ENCODE results near the gene CTDSPL. TPM values are rescaled to one million over a fixed set of nuclear protein-coding genes. Genes with fewer than 3 reads are reported as not detected.

The CTDSPL gene
- total RNA-seq, 8 experiments from 2014 or later, result 6.6 to 31.9 (median 12.6) TPM

DNA sequence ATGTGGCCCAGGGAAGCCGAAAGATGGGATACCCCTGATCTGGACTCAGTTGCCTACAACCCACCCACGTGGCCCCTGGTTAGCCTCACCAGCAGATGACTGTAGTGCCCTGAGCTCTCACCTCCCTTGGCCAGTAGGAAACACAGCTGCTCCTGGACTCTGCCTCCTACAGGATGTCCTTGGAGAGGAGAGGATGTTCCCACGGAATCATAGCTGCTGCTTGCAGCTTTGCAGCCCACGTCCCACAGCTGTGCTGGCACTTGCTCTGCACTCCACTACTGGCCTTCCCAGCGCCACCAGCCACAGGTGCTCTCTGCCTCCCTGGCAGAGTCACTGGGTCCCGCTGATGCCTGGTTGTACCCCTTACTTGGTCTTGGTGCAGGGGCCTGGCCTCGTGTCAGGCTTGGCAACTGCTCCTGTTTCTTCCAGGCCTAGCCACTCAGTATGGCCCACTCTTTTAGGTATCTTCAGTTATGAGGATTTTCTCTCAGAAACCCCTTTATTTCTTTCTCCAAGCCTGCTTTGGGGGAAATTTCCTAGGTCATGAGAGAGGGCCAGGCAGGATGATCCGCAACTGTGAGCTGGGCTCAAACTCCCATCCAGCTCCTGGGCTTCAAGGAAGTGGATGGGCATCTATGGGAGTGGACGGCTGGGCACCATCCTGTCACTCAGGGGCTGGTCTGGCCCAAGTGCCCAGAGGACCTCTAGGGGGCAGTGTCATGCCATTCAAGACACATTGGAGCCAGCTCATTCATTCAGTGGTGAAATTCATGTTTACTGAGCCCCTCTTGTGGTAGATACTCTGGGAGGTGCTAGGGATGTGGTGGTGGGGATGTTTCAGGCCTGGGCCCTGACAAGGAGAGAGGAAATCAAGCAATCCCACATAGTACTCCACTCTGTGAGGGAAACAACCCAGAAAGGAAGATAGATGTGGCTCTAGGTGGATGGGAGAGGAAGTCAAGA, 112.7 kb downstream of the CTDSPL start:
- WGBS, 10 experiments, result 80 to 100% (median 92%) methylated on average over 1 to 7 of the region's 9 CpGs; no CpG with 5 or more reads in 4 of the 10 experiments

GRCh38 chr3:37979541-37980461, 118.1 kb downstream of the CTDSPL start:
- in situ Hi-C loops (cut with MboI; ENCODE audit: low pct_unique_long_range_greater_than_20kb in 2 of 9, low sequenced_read_pairs in 9 of 9, unreplicated experiment in 9 of 9), result loop anchor here in 2 of 9 experiments (10.0 kb wide), 1 partner anchor 125 kb away; no protein-coding TSS in a partner anchor

More for the DNA sequence above, 112.7 kb downstream of the CTDSPL start:
- H3K4me3 ChIP-seq, result no peak overlapping the region
- no peak overlapping the region for H3K27ac ChIP-seq
- in situ Hi-C loops (cut with MboI; ENCODE audit: low pct_unique_long_range_greater_than_20kb in 2 of 9, low sequenced_read_pairs in 9 of 9, unreplicated experiment in 9 of 9), result loop anchor here in 2 of 9 experiments (10.0 kb wide), 1 partner anchor 120 kb away; no protein-coding TSS in a partner anchor
- peak; percentile 62 to 96 (median 86) for ATAC-seq (replicated peaks in 6 of 8)
- H3K4me1 ChIP-seq (replicated peaks in 1 of 2), result no peaks in the 10 kb centered on the region

DNA sequence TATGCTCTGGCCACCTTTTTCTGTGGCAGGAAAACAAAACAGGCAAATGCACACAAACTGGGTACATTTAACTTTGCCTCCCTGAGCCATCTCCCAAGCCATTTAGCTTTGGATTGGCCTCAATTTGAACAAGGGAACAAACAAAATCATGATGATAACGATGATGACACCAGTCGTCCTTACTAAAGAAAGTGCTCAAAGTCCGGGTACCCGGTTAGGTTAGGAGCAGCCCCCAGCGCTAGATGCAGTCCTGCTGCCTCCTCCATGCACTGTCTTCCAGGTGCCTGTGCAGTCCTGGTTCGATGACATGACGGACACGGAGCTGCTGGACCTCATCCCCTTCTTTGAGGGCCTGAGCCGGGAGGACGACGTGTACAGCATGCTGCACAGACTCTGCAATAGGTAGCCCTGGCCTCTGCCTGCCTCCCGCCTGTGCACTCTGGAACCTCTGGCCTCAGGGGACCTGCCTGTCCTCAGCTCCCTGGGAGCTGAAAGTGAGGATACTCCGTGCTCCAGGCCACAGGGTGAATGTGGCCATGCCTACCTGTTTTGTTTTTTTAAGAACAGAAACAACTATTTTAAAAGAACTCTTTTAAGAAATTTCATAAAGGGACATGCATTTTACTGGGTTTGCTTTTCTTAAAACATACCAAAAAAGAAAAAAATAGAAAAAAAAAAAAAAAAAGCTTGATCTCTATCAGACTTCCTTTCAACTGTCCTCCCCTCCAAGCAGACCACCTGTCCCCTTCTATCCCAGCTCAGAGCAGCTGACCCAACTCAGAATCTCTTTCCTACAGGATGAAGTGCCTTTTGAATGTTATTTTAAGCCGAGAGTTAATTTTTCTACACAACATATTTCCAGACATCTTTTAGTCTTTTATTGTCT, 119.0 kb downstream of the CTDSPL start:
- WGBS, 10 experiments, result 79 to 100% (median 89%) methylated on average over 2 to 7 of the region's 14 CpGs; no CpG with 5 or more reads in 2 of the 10 experiments
- Histone ChIP-seq H3K4me3 (no peak overlapping the region), H3K27ac (no peak overlapping the region), H3K4me1 (replicated peaks in 1 of 2) (no peaks in the 10 kb centered on the region)
- no peak for ATAC-seq (replicated peaks in 6 of 8)
- in situ Hi-C loops (cut with MboI; ENCODE audit: low pct_unique_long_range_greater_than_20kb in 2 of 9, low sequenced_read_pairs in 9 of 9, unreplicated experiment in 9 of 9), result no loop called here

More at GRCh38 chr3:37979541-37980461, 118.1 kb downstream of the CTDSPL start:
- no peaks in the 10 kb centered on the region for H3K4me1 ChIP-seq (replicated peaks in 1 of 2)
- WGBS, 10 experiments, result 84 to 100% (median 96%) methylated on average over 2 to 7 of the region's 8 CpGs
- no peak overlapping the region for H3K27ac ChIP-seq
- no peak overlapping the region for H3K4me3 ChIP-seq
- ATAC-seq (replicated peaks in 6 of 8), result no peak

DNA sequence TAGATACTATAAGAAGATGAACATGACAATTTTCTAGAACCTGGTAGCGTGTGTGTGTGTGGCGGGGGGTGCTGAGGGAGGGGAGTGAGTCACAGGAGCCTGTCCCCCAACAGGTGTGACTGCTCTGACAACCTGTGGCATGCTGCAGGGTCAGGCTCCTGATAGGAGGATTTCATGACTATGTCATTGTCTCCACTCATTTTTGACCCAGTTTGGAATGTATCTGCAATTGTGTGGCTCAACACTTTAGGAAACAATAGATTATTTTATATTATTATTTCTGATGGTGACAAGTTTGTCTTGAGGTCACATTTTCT, 119.6 kb downstream of the CTDSPL start:
- Histone ChIP-seq H3K4me1 (replicated peaks in 1 of 2) (no peaks in the 10 kb centered on the region), H3K27ac (no peak overlapping the region), H3K4me3 (no peak overlapping the region)
- 94 to 100% (median 100%) methylated on average over 2 of the region's 2 CpGs; no CpG with 5 or more reads in 7 of the 10 experiments for WGBS, 10 experiments
- in situ Hi-C loops (cut with MboI; ENCODE audit: low pct_unique_long_range_greater_than_20kb in 2 of 9, low sequenced_read_pairs in 9 of 9, unreplicated experiment in 9 of 9), result no loop called here
- ATAC-seq (replicated peaks in 6 of 8), result no peak

DNA sequence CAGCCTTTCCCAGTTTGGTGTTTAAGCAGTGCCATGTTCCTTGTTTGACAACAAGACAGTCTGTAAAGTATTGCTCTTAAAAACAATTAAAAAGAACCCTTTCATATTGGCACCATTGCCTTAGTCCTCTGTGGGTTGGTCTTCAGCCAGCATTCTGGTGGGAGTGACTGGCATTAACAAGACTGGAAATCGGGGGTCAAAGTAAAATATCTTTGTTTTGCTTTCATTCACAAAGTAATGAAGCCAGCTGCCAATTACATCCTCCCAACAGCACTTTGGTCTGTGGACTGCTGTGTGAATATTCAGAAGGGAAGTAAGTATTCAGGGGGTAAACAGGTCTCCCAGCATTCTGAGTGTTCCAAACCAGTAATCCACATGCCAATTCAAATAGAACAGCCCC, 120.7 kb downstream of the CTDSPL start:
- H3K27ac ChIP-seq, result no peak overlapping the region
- in situ Hi-C loops (cut with MboI; ENCODE audit: low pct_unique_long_range_greater_than_20kb in 2 of 9, low sequenced_read_pairs in 9 of 9, unreplicated experiment in 9 of 9), result no loop called here
- no peak overlapping the region for H3K4me3 ChIP-seq
- H3K4me1 ChIP-seq (replicated peaks in 1 of 2), result no peaks in the 10 kb centered on the region
- no peak for ATAC-seq (replicated peaks in 6 of 8)
- 30 to 89% (median 75%) methylated on average over 1 of the region's 1 CpG; no CpG with 5 or more reads in 7 of the 10 experiments for WGBS, 10 experiments

DNA sequence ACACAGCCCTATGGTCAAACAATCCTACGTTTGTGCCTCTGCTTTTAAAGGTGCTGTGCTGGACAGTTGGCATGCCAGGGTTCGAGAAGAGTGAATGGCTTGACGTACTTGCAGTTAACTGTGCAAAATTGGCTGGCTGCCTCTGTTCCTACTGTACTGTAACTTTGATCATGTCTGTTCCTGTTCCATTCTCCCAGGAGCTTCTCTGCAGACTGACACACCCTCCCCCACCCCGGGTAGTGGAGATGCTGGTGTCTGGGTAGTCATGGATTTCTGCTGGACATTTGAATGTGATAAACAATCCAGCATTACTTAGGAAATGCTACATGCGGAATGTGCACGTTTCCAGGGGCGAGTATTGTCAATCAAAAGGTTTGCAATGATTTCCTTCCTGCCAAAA, 122.4 kb downstream of the CTDSPL start:
- no peaks in the 10 kb centered on the region for H3K4me1 ChIP-seq (replicated peaks in 1 of 2)
- H3K4me3 ChIP-seq, result no peak overlapping the region
- peak in 1 of 8 experiments; percentile 41 for ATAC-seq (replicated peaks in 6 of 8)
- in situ Hi-C loops (cut with MboI; ENCODE audit: low pct_unique_long_range_greater_than_20kb in 2 of 9, low sequenced_read_pairs in 9 of 9, unreplicated experiment in 9 of 9), result no loop called here
- 62 to 100% (median 86%) methylated on average over 1 to 6 of the region's 7 CpGs for WGBS, 10 experiments
- no peak overlapping the region for H3K27ac ChIP-seq

GRCh38 chr3:37984596-37984995, 122.9 kb downstream of the CTDSPL start:
- no peak overlapping the region for H3K27ac ChIP-seq
- H3K4me3 ChIP-seq, result no peak overlapping the region
- WGBS, 10 experiments, result 93 to 100% (median 100%) methylated on average over 1 to 5 of the region's 7 CpGs; no CpG with 5 or more reads in 5 of the 10 experiments
- ATAC-seq (replicated peaks in 6 of 8), result no peak
- in situ Hi-C loops (cut with MboI; ENCODE audit: low pct_unique_long_range_greater_than_20kb in 2 of 9, low sequenced_read_pairs in 9 of 9, unreplicated experiment in 9 of 9), result no loop called here
- no peaks in the 10 kb centered on the region for H3K4me1 ChIP-seq (replicated peaks in 1 of 2)

DNA sequence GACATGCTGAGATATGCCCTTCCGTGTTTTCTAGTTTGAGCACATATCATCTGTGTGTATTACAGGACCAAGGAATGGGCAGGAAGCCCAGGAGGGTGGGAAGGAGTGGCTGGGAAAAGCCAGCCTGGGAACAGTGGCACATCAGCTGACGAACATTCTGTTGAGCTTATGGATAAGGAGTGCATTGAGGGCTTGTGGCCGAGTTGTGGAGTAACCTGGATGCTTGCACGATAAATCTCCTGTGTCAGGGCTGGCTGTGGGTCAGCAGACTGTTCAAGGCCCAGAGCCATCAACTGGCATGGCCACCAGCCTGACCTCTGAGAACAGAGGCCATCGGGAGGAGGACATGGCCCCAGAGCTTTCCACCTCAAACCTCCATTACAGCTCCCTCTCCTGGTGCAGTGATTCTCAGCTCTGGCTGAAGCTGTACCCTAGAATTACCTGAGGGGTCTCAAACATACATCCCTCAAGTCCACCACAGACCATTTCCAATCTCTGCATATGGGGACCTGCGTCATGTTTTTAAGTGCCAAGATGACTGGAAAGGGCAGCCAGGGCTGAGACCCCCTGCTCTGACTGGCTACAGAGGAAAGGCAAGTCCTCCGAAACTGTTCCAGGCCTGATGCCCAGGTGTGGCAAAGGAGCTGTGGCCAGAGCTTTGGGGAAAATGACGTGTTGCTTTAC, 124.1 kb downstream of the CTDSPL start:
- in situ Hi-C loops (cut with MboI; ENCODE audit: low pct_unique_long_range_greater_than_20kb in 2 of 9, low sequenced_read_pairs in 9 of 9, unreplicated experiment in 9 of 9), result no loop called here
- Histone ChIP-seq H3K27ac (no peak overlapping the region), H3K4me1 (replicated peaks in 1 of 2) (no peaks in the 10 kb centered on the region), H3K4me3 (no peak overlapping the region)
- 55 to 100% (median 92%) methylated on average over 2 to 7 of the region's 8 CpGs; no CpG with 5 or more reads in 4 of the 10 experiments for WGBS, 10 experiments
- ATAC-seq (replicated peaks in 6 of 8), result peak in 1 of 8 experiments; percentile 49

DNA sequence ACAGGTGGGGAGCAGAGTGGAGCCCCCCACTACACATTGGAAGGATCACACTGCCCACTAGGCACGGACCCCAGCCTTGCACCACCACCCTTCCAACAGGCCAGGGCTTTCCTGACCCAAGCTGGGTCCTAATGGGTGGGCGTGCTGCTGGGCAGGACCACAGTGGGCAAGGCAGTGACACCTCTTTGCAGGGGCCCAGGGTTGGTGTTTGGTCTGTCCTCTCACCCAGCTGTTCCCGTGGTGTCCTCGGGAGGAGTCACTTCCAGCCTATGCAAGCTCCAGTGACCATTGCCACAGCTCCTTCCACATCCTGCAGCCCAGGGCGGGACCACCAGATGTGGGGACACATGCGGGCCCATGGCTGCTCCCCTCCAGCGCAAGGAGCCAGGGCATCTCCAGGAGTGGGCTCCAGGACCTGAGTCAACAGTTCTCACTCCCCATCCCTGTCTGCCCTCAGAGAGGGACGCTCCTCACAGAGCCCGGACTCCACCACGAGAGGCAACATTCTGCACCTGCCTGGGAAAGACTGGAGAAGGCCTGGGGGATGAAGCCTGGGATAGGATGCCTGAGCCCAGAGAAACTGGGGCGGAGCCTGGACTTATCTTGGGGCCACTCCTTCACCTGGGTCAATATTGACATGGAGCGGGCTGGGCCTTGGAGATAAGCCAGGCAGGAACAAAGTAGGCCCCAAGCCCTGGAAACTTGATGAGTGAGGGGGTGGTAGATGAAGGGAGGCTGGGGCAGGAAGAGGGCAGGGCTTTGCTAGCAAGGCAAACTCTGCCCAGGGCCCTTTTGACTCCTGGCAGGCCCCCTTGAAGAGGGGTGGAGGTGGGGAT, 125.0 kb downstream of the CTDSPL start:
- Histone ChIP-seq H3K27ac (no peak overlapping the region), H3K4me3 (no peak overlapping the region), H3K4me1 (replicated peaks in 1 of 2) (no peaks in the 10 kb centered on the region)
- 53 to 93% (median 80%) methylated on average over 1 to 4 of the region's 12 CpGs; no CpG with 5 or more reads in 5 of the 10 experiments for WGBS, 10 experiments
- in situ Hi-C loops (cut with MboI; ENCODE audit: low pct_unique_long_range_greater_than_20kb in 2 of 9, low sequenced_read_pairs in 9 of 9, unreplicated experiment in 9 of 9), result no loop called here
- peak in 1 of 8 experiments; percentile 9 for ATAC-seq (replicated peaks in 6 of 8)

DNA sequence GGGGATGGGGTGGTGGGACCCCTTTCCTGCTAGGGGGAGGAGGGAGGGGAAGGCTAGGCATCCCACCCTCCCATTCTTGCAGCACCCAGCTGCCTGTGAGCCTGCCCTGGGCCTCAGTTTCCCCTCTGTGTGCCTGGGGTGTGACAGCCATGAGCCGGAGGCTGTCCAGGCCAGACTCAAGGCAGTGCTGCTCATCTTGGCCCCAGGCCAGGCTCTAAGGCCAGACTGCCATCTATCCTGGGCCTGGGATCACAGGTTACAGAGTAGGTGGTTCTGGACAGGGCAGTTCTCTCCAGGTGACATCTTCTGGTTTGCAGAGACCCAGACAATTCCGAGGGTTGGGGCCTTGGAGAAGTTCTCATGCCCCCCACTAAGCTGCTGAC, 125.6 kb downstream of the CTDSPL start:
- no peak overlapping the region for H3K4me3 ChIP-seq
- in situ Hi-C loops (cut with MboI; ENCODE audit: low pct_unique_long_range_greater_than_20kb in 2 of 9, low sequenced_read_pairs in 9 of 9, unreplicated experiment in 9 of 9), result no loop called here
- no peak overlapping the region for H3K27ac ChIP-seq
- peak in 1 of 8 experiments; percentile 4 for ATAC-seq (replicated peaks in 6 of 8)
- WGBS, 10 experiments, result 50 to 69% methylated on average over 1 to 2 of the region's 2 CpGs; no CpG with 5 or more reads in 8 of the 10 experiments
- no peaks in the 10 kb centered on the region for H3K4me1 ChIP-seq (replicated peaks in 1 of 2)

DNA sequence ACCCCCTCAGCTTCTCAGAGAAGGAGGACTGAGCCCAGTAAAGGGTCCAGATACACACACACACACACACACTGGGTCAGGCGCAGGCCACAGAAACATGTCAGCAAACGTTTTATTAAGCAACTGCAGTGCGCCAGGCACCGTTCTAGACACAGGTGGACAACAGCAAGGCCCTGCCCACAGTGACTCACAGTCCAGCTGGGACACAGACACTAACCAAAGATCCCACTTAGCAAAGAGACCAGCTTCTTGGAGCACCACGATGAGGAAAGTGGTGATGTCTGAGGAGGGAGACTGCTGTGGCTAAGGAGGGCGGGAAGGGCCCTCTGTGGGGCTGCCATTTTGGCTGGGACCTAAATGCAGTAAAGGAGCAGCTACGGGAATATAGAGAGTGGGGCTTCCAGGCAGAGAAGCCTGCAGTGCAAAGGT, 126.1 kb downstream of the CTDSPL start:
- H3K4me1 ChIP-seq (replicated peaks in 1 of 2), result no peaks in the 10 kb centered on the region
- no peak overlapping the region for H3K27ac ChIP-seq
- no peak for ATAC-seq (replicated peaks in 6 of 8)
- no peak overlapping the region for H3K4me3 ChIP-seq
- WGBS, 10 experiments, result 33 to 100% (median 87%) methylated on average over 1 to 4 of the region's 7 CpGs; no CpG with 5 or more reads in 4 of the 10 experiments
- in situ Hi-C loops (cut with MboI; ENCODE audit: low pct_unique_long_range_greater_than_20kb in 2 of 9, low sequenced_read_pairs in 9 of 9, unreplicated experiment in 9 of 9), result no loop called here
